ENCODE measurements around the gene ST6GALNAC1.

ST6GALNAC1 gene

DNA sequence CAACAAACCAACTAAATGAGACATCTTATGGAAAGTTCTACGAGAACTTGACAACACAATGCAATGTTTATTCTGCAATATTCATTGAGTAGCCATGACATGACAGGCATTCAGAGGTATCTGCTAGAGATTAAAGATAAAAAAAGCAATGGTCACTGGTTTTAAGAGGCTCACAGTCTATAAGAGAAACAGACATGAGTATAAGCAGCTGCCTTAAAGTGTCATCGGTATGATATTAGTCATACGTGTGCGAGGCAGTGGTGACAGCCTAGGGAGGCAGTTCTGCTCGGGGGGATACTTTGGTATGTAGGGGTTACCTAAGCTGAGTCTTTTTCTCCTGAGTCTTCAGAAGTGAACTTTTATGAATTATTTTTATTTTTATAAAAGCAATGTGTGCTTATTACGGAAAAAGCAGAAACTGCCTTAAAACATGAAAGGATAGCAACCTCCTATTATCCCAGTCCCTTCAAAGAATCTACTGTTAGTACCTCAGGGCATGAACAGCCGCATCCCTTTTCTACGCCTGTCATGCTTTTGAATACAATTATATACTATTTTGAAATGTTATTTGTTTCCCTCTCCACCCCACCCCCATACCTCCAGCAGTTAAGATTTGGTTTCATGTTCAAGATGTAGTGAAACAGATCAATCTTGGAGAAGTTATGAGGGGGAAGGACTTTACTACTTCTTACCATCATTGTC lies 7.7 kb downstream of the ST6GALNAC1 start:
- H3K4me3 ChIP-seq (ENCODE audit: low read length), result no peak overlapping the region
- TF ChIP-seq, protein P1, sequence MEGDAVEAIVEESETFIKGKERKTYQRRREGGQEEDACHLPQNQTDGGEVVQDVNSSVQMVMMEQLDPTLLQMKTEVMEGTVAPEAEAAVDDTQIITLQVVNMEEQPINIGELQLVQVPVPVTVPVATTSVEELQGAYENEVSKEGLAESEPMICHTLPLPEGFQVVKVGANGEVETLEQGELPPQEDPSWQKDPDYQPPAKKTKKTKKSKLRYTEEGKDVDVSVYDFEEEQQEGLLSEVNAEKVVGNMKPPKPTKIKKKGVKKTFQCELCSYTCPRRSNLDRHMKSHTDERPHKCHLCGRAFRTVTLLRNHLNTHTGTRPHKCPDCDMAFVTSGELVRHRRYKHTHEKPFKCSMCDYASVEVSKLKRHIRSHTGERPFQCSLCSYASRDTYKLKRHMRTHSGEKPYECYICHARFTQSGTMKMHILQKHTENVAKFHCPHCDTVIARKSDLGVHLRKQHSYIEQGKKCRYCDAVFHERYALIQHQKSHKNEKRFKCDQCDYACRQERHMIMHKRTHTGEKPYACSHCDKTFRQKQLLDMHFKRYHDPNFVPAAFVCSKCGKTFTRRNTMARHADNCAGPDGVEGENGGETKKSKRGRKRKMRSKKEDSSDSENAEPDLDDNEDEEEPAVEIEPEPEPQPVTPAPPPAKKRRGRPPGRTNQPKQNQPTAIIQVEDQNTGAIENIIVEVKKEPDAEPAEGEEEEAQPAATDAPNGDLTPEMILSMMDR (conservative IDR thresholded peaks at IDR 0.05; ENCODE audit: low read length), result no peak
- DNase-seq (ENCODE audit: low read depth), result no peak

DNA sequence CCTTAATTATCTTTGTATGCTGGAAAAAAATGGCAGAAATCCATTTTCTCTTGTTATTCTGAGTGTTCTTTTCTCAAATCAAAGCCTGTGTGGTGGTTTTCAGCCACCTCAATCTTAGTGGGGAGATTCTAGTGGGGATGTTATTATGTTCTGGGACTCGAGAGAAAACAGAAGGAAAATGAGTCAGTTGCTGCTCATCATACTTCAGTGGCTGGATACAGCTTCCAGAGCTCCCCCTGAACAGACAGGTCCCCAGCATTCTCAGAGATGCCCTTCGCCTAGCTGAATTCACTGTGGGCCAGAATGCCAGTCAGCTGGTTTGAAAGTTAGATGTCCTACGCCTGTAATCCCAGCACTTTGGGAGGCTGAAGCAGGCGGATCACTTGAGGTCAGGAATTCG lies 8.5 kb downstream of the ST6GALNAC1 start:
- H3K4me3 ChIP-seq (ENCODE audit: low read length), result no peak overlapping the region
- no peak for DNase-seq (ENCODE audit: low read depth)
- TF ChIP-seq, protein P1 (conservative IDR thresholded peaks at IDR 0.05; ENCODE audit: low read length), result no peak

DNA sequence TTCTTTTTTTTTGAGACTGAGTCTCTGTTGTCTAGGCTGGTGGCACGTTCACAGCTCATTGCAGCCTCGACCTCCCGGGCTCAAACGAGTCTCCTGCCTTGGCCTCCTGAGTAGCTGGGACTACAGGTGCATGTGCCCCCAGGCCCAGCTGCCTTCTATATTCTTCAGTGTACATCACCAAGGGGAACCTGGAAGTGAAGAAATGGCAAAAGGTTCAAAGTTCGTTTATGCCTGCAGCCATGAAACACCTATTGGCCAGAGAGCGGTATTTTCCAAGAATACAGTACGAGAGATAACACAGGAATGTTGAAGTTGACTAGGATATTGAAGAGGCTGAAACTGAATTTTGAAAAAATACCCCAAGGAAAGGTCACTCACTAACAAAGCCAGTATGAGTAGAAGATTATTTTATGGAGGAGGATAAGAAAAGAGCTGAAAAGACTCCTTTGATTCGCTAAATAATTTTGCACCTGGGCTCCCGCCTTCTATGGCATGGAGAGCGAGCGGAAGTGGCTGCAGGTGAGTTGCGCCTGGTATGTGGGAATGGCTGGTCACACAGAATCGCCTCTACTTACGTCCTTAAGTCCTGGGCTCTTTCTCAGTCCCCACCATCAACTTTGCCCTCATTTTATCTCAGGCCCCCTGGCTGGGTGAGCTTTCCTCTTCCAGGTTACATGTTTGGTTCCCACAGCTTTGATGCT lies 9.8 kb downstream of the ST6GALNAC1 start:
- DNase-seq (ENCODE audit: low read depth), result no peak
- H3K4me3 ChIP-seq (ENCODE audit: low read length), result no peak overlapping the region
- TF ChIP-seq, protein P1 (conservative IDR thresholded peaks at IDR 0.05; ENCODE audit: low read length), result no peak

DNA sequence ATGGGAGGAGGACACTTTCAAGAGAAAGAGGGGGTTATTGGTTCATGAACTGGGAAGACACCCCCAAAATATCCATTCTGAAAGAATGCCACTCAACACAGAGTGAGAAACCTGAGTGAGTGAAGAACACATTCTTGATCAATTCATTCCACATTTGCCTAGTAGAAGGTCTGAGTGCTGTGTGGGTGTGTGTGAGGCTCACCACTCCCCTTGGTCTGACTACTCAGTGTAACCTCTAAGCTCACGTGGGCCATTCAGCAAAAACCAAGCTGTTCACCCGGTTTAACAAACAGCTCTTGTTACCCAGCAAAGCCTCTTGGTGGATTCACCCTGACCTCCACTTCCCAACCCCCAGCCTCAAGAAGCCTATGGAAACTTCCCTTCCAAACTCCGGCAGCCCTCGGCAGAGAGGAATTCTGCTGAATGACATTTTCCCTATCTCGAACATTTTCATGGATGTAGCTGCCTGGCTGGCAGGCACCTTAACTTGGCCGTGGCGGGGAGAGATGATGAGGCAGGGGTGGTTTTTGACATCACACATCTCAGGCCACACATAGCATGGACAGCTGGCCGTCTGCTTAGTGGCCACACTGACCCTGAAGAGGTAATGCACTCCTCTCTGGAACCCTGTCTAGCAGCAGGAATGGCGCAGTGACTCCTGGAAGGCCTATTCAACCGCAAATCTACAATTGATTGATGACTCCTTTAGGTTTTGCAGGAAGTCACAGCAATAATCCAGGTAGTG lies 11.6 kb downstream of the ST6GALNAC1 start:
- TF ChIP-seq, protein P1 (conservative IDR thresholded peaks at IDR 0.05; ENCODE audit: low read length), result no peak
- H3K4me3 ChIP-seq (ENCODE audit: low read length), result no peak overlapping the region
- no peak for DNase-seq (ENCODE audit: low read depth)

DNA sequence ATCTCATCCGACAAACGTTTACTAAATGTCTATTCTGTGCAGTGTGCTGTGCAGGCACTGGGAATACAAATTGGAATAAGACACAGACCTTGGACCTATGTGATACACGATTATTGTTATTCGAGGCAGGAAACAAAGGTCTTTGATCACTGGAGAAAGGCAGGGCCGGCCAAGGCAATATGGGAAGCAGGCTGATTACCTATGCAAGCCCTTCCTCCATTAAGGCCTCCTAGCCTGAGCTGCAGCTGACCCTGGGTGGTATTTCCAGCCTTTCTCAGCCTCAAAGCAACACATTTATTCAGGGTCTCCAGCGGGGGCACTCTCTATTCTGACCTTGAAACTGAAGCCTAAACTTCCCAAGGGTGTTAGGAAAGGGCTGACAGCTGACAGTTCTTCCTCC lies 13.4 kb downstream of the ST6GALNAC1 start:
- DNase-seq (ENCODE audit: low read depth), result no peak
- TF ChIP-seq, protein P1 (conservative IDR thresholded peaks at IDR 0.05; ENCODE audit: low read length), result no peak
- H3K4me3 ChIP-seq (ENCODE audit: low read length), result no peak overlapping the region

DNA sequence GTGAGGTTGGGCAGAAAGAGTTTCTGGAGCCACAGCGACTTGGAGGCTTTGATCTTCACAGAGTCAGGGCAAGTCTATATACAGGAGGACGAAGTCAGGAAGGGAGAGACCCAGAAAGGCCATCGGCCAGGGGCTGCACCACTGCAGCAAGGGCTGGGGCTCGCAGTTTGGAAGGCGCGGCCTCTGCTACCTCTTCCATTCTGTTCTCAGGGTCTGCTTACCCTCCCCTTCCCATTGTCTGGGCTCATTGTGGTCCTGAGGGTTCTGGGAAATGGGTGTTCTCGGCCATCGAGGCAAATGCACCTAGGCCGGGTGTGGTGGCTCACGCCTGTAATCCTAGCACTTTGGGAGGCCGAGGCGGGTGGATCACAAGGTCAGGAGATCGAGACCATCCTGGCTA lies 16.0 kb downstream of the ST6GALNAC1 start:
- DNase-seq (ENCODE audit: low read depth), result no peak
- H3K4me3 ChIP-seq (ENCODE audit: low read length), result no peak overlapping the region
- TF ChIP-seq, protein P1 (conservative IDR thresholded peaks at IDR 0.05; ENCODE audit: low read length), result no peak

Measured in AG10803 (cell line).